PFSK-1 (cell line): ENCODE results near the gene PKD1L1.

Source experiments
- FOXP2 ChIP-seq: optimal IDR thresholded peaks from 2 replicates; pipeline ENCODE3; 2011; ENCODE audit warnings: borderline replicate concordance, control low read depth, inconsistent platforms; ENCODE audit not compliant: insufficient read depth; ENCODE audit errors: extremely low read length, extremely low read depth
- POLR2AphosphoS5 ChIP-seq: IDR thresholded peaks from 2 replicates; pipeline ENCODE4 v1.6.1; 2012; ENCODE audit warnings: low read depth, mild to moderate bottlenecking, control low read depth, low read length, moderate library complexity
- SIN3A ChIP-seq: IDR thresholded peaks from 2 replicates; pipeline ENCODE4 v1.6.1; 2012; ENCODE audit warnings: mild to moderate bottlenecking, low read length, moderate library complexity, borderline replicate concordance; ENCODE audit not compliant: insufficient read depth
- TAF1 ChIP-seq: IDR thresholded peaks from 2 replicates; pipeline ENCODE4 v1.6.1; 2012; ENCODE audit warnings: low read length, control low read depth, borderline replicate concordance; ENCODE audit not compliant: insufficient read depth
- TF ChIP-seq, protein P1 (sequence below), 2 experiments: IDR thresholded peaks; 2 replicates each; pipeline versions ENCODE4 v1.6.1 to v1.8.0; 2011 to 2012; ENCODE audit warnings: low read depth in 2 of 2, low read length in 2 of 2, control low read depth in 1 of 2, inconsistent platforms in 1 of 2, mild to moderate bottlenecking in 1 of 2, moderate library complexity in 1 of 2; ENCODE audit not compliant: insufficient read depth in 1 of 2

The PKD1L1 gene

DNA sequence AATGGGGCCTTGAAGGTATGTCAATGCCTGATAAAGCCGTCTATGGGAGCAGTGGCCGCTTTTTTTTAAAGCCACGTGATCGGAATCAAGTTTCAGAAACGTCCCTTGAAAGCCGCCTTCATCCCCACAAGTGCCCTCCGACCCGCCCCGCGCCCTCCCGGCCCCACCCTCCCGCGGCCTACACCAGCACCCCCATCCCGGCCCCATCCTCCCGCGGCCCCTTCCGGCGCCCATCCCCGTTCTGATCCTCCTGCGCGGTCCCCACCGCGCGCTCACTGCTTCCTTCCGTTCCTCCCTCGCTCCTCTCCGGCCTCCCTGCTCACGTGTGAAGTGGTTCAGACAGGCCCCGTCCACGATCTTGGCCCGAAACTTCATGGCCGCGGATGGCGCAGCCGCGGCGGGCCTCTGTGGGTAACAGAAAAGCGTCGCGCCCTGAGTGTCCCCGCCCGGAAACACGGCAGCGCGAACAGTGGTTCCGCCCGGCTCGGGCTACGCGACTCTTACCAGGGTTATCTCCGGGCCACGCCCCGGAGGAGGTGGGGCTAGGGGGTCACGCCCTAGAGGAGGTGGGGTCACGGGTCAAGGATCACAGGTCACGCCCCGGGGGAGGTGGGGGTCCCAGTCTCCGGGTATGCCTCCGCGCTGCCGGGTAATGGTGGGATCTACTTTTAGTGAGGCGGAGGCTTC is 31.0 kb upstream of the PKD1L1 start, which contains the start of gene HUS1:
HUS1 (minus strand) TSS at position 471 of the 687 bp plus-strand sequence; CDS start at position 375, 96 bp downstream.
- peak; percentile 97 for TF ChIP-seq POLR2AphosphoS5
- TF ChIP-seq, protein P1, sequence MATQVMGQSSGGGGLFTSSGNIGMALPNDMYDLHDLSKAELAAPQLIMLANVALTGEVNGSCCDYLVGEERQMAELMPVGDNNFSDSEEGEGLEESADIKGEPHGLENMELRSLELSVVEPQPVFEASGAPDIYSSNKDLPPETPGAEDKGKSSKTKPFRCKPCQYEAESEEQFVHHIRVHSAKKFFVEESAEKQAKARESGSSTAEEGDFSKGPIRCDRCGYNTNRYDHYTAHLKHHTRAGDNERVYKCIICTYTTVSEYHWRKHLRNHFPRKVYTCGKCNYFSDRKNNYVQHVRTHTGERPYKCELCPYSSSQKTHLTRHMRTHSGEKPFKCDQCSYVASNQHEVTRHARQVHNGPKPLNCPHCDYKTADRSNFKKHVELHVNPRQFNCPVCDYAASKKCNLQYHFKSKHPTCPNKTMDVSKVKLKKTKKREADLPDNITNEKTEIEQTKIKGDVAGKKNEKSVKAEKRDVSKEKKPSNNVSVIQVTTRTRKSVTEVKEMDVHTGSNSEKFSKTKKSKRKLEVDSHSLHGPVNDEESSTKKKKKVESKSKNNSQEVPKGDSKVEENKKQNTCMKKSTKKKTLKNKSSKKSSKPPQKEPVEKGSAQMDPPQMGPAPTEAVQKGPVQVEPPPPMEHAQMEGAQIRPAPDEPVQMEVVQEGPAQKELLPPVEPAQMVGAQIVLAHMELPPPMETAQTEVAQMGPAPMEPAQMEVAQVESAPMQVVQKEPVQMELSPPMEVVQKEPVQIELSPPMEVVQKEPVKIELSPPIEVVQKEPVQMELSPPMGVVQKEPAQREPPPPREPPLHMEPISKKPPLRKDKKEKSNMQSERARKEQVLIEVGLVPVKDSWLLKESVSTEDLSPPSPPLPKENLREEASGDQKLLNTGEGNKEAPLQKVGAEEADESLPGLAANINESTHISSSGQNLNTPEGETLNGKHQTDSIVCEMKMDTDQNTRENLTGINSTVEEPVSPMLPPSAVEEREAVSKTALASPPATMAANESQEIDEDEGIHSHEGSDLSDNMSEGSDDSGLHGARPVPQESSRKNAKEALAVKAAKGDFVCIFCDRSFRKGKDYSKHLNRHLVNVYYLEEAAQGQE (IDR thresholded peaks at IDR 0.05; ENCODE audit: insufficient read depth in 1 of 2, low read depth in 2 of 2, low read length in 2 of 2), result peak in 1 of 2 experiments; percentile 69; a peak in 1 of 4 replicates
- TF ChIP-seq FOXP2, result peak; percentile 89
- peak; percentile 89 for TF ChIP-seq TAF1
- 0 out of 2 replicates have a peak, but pooled peaks have one; percentile 78 for TF ChIP-seq SIN3A

DNA sequence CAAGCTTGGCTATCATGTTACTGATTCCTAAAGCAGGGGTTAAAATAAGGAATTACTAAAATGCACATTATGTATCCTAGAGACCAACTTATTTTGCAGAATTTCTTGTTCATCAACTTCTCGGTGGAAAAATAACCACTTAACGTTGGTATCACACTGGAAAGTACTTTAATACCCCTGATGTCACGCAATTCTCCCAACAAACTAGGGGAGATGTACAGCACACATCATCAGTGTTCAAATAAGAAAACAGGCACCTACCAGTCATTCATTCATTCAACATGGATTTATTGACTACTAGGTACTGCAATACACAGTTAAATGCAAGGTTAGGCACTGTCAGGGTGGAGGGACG is 30.5 kb upstream of the PKD1L1 start:
- TF ChIP-seq POLR2AphosphoS5, result no peak

DNA sequence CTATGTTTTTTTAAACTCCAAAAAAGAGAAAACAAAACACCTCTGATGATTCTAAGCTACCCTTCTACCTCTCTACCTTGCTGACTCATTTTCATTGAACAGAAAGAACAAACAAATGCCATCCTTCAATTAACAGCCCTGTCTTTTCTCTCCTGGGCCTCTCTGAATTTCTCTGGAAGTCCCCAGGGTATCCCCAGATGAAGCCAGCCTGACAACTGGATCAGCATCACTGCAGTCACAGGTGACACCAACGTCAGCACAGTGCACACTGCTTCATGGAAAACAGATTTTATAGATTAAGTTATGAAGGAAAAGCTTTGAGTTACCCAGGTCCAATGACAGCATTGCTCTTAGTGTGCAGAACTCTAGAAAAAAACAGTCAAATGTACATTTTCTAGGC is 25.5 kb upstream of the PKD1L1 start:
- no peak for TF ChIP-seq FOXP2
- TF ChIP-seq SIN3A, result no peak
- no peak for TF ChIP-seq POLR2AphosphoS5
- TF ChIP-seq, protein P1 (IDR thresholded peaks at IDR 0.05; ENCODE audit: insufficient read depth in 1 of 2, low read depth in 2 of 2, low read length in 2 of 2), result no peak
- TF ChIP-seq TAF1, result no peak

DNA sequence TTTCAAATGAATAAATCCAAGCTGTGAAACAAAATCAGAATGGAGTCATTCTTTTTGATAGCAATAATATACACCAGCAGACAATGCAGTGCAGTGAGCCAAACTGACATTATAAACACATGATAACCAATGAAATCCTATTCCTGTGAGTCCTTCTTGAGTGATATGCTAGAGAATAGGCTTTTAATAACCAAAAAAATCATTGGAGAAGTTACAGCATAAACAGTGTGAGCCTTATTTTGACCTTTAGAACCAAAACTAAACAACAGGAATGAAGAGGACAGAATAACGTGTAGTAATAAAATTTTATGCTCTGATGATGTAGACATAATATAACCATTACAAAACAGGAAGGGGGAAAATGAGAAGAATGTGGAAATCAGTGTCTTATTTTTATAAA is 22.5 kb upstream of the PKD1L1 start:
- TF ChIP-seq TAF1, result no peak
- no peak for TF ChIP-seq POLR2AphosphoS5
- no peak for TF ChIP-seq SIN3A
- no peak for TF ChIP-seq FOXP2
- TF ChIP-seq, protein P1 (IDR thresholded peaks at IDR 0.05; ENCODE audit: insufficient read depth in 1 of 2, low read depth in 2 of 2, low read length in 2 of 2), result no peak

DNA sequence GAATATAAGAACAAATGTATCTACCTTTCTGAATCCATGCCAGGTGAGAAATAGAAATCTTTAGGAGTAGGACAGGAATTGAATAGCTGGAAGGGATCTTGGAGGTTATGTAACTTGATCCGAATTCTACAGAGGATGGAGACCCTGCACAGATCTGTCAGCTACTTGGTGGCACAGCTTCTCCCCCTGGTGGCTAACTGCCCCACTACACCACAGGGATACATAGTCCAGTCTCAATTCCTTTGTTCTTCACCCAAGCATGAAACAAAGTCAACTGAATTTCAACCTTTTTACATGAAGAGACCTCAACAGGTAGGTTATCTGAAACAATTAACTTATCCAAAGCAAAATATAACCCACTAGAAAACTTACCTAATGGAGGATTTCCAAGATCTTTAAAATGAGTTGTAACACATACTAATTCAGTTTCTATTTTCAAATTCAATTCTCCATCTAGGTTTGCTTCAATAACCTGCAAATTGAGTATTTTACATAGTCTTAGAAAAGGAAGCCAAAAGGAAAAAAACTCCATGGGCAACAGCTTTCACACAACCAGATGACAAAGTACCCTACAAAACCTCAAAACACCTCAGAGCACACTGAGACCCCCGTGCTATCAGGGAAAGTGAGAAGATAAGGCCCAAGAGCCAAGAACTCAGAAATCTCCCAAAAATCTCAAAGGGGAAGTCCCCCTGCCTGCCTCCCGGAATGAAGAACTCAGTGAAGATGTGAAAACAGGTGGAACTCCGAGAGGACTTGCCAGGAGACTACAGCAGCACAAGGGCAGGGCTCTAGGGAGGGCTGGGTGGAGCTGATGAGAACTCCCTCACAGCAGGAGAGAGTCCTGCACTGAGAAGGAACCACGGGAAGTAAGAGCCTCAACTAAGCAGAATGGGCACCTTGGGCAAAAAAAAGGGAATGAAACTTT is 20.8 kb upstream of the PKD1L1 start:
- TF ChIP-seq, protein P1 (IDR thresholded peaks at IDR 0.05; ENCODE audit: insufficient read depth in 1 of 2, low read depth in 2 of 2, low read length in 2 of 2), result no peak
- TF ChIP-seq TAF1 (no peak), SIN3A (no peak), FOXP2 (peak; percentile 17)
